NCI-H2227 treated with DMSO at 0.1 percent for 48 hours (cell line): ENCODE measurements around the gene NOP16.

Experiments
- DNase-seq: peaks from one replicate; lab custom pipeline; 2025; lab: John Stamatoyannopoulos, UW

Gene NOP16

DNA sequence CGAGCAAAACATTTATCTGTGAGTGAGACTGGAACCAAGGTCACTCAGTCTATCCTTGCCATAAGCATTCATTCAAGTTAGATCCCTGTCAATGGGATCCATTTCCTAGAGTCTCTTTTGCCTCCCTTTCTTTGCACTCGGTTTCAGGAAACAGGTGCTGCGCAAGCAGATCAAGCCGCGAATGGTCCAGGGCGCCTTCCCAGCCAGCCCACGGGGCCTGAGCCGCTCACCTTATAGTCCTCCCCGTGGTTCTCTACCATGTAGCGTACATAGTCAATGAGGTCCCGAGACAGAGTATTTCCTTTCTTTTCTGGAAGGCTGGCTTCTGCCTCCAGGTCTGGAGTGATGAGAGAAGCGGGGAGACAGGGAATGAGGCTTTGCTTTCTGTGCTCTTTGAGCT is 3.4 kb downstream of the NOP16 start:
- no peak for DNase-seq

DNA sequence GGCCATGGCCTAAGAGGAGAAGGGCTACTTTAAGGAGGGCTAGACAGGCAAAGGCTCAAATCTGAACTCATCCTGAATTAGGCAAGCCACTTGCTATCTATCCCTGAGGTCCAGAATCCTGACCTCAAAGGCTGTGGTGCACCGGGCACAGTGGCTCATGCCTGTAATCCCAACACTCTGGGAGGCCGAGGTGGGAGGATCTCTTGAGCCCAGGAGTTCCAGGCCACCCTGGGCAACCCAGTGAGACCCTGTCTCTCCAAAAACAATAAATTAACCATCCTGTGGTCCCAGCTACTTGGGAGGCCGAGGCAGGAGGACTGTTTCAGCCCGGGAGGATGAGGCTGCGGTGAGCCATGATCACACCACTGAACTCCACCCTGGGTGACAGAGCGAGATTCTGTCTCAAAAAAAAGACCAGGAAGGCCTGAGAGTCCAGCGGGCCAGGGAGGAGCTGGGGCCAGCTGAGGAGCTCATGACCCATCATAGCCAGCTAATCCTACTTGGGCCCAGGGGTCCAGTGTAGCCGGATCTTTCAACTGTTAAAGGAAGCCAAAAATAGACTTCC is 4.0 kb downstream of the NOP16 start:
- DNase-seq = no peak

DNA sequence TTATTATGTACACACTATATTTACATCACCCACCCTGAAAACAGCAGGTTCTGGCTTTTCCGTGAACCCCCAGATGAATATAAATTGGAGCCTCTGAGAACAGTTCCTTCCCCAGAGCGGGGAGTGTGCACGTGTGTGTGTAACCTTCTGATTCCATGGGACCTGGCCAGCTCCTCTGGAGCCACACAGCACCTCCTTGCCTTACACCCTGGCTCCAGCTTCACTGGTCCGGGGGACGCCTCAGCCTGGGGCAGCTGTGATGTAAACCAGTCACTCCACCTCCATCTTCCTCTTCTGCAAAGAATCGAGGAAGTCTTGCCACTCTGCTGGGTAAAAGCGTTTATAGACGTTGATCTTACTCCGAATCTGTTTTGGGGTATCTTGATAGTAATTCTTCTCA is 4.4 kb downstream of the NOP16 start:
- DNase-seq = no peak

DNA sequence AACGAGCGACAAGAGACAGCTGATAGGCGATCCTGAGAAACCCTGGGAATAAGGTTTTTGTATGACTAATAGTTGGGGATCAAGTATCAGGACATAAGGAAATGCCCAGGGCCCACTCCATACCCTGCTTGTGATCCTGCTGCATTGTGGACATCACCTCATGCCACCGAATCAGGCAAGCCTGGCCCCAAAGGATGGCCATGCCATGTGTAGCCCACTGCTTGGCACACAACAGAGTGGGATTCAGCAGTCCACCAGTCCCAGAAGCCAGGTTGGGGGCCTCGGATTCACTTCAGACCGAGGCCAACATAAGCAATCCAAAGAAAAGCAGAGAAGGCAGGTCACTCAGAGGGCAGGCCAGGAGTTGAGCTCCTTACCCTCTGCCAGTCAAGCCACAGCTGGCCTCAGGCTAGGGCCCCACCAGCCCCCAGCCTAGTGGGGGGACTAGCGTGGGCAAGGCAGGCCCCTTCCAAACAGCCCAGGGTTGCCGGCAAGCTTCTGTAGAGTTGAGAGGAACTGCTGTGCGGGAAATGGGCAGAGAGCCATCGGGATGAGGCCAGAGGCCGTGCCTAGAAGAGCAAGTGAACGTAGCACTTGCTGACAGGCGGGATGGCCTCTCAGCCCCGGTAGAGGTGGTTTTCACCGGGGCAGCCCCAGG is 5.0 kb downstream of the NOP16 start:
- DNase-seq = no peak

DNA sequence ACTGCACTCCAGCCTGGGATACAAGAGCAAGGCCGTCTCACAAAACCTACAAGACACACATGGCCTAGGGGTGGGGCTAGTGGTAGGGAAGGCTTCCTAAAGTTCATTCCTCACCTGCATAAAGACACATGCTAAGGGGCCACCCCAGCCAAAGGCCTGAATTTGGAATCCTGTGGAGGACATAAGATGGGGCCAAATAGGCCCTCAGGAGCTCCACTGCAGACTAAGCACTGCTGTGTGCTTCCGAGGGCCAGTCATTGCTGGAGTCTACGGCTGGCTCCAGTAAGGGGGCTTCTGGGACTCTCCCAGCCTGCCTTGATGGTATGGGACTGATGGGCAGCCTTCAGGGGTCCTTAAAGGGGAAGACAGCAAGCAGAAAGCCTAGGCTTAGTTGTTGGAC is 5.7 kb downstream of the NOP16 start:
- DNase-seq = no peak

GRCh38 chr5:176381979-176382378 is 6.4 kb downstream of the NOP16 start:
- no peak for DNase-seq

DNA sequence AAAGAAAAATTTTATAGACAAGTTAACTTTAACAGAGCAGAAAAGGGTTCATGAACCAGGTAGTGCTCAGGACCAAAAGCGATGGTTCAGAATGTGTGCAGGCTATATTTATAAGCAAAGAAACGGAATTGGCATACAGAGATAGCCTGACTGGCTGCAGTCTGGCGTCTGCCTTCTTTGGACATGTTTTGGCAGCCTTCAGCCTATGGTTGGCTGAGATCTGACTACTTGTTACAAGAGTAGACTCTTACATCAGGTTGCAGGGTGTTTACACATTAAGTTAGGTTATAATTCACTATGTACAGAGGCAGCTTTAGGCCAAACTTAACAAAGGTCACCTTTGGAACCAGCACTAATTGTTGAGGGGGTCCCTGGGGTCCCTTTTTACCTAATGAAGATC is 7.0 kb downstream of the NOP16 start:
- no peak for DNase-seq

- DNase-seq = no peak
Observed at GRCh38 chr5:176379881-176380280, 8.5 kb downstream of the NOP16 start.

DNA sequence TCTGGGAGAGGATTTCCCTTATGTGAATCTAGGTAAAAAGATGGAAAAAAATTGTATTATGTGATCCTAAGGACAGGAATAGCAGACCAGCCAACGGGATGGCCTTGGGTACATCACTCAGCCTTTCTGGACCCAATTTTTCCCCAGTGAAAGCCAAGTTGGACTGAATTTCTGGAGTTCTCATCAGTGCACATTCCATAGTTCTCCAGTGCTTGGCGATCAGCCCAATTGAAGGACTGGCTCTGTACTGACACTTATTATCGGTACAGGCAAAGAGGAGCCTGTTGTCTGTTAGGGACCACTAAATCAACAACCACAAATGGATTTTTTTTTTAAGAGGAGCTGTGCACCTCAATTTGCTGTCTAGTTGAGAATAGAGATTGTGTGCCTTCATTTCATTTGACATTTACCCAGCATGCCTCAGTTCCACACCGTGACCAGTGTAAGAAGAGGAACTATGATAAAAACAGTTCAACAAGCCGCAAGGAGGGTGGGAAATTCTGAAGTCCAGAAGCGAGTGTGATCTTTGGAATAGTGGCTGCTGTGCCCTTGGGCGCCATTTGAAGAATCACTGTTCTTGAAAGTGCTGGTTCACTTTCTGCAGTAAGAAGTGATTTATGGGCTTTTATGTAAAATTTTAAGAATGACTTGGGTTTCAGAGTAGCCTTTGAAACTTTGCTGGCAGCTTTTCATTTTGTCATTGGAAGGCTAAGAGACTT is 15.1 kb downstream of the NOP16 start:
- no peak for DNase-seq

- DNase-seq = no peak
Observed at GRCh38 chr5:176371621-176372539, 16.5 kb downstream of the NOP16 start.

DNA sequence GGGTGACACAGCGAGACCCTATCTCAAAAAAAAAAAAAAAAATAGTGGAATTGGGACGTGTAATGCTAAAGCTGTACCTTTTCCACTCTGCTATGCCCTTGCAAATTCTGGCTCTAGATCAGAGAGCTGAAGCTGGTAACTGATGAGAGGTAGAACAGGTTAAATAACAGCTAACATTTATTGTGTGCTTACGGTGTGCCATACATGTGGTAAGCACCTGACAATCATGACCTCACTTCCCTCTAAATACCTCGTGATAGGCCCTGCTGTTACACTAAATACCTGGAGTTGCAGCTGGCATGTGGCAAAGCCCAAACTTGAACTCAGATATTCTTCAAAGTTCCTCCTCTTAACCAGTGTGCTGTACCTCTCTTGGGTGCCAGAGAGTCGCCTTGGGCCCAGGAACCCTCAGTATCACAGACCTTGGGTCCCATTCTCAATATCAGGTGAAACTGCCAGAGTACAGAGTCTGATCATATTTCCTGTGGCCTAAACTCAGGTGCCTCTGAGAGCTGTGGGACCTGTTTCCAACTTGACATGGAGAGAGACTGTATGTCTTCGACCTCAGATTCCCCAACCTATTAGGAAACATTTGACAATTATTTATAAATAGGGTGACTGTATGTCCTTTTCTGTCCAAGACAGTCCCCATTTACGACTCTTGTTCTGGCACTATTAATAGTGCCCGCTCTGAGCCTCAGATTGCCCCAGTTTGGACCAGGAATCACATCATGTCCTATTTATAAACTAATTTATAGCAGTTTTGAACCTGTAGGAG is 18.3 kb downstream of the NOP16 start:
- DNase-seq = no peak

GRCh38 chr5:176368726-176369125 is 19.7 kb downstream of the NOP16 start:
- no peak for DNase-seq

GRCh38 chr5:176366232-176366894 is 22.0 kb downstream of the NOP16 start:
- no peak for DNase-seq

- DNase-seq = peak; percentile 28
Observed at GRCh38 chr5:176365351-176366231, 22.8 kb downstream of the NOP16 start, which contains the start of gene ARL10. Gene ARL10 (plus strand): TSS chr5:176365487. CDS start chr5:176365564, 77 bp downstream.

- no peak for DNase-seq
Observed at GRCh38 chr5:176364765-176365350, 23.5 kb downstream of the NOP16 start.

GRCh38 chr5:176362233-176362490 is 26.2 kb downstream of the NOP16 start:
- no peak for DNase-seq

DNA sequence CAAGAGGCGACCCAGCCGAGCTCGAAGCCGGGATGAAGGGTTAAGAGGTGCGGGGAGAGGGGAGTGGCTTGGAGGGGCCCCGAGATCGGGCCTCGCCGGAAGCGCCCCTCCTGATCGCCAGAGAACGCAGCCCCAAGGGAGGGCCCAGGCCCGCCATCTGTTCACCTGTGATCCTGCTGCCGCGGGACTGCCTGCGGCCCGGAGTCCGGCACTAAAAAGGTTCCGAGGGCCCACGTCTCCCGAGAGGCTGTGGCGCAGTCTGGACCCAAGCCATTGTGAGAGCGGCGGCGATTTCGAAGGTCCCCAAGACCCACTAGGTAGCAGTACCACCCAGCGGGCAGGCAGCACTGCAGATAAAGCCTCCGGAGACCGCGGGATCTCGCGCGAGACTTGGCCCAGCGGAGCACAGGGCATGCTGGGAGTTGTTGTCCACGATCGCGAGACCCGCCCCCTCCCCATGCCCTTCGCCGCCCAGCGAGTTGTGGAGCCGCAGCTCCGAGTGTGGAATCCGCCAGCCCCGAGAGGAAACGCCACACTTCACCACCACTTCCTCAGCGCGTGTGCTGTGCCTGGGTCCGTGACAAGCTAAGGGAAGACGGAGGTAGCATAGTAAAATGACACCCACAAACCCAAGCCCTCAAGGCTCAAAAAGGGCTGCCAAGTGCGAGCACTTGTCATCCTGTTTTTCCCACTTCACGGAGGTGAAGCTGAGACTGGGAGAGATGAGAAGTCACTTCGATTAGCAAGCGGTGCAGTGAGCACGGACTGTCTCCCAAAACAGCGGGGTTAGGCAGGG is 26.8 kb downstream of the NOP16 start, which contains the start of gene KIAA1191:
Gene KIAA1191 (minus strand): TSS at position 328 of the 796 bp plus-strand sequence. CDS start 2,256 bp downstream, outside the sequence.
- DNase-seq = peak; percentile 66

DNA sequence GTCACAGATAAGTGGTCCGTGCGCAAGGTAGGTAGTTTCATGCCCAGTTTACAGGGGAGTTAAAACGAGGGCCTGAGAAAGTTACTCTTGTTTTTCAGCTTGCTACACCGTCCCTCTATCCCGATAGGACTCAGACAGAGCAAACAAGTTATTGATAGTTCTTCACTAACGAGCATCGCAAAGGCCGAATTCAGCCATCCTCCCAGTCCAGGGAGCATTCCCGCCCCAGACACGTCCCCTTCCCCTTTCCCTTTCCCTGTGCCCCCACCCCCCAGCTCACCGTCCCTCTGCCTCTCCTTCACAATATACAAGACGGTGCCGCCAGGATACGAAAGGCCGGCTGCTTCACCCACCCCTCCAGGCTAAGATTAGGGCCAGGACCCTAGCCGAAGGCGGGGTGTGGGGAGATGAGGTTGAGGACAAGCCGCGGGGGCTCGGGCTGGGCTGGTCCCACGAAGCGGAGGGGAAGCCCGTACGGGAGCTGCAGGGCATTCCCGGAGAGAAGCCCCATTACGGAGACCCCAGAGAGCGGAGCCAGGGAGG is 27.4 kb downstream of the NOP16 start:
- peak; percentile 13 for DNase-seq

GRCh38 chr5:176359658-176360057 is 28.7 kb downstream of the NOP16 start:
- no peak for DNase-seq
